Suprapubic skin (tissue), 3 donors: ENCODE data around the gene ERMN.

Experiments used
- CTCF ChIP-seq, 2 donors: fragments of 200-600 bp in 1 of 2; fragments of 450-650 bp in 1 of 2; sonication (generic) in 1 of 2; IDR thresholded peaks; one replicate each; pipeline ENCODE4 v1.5.1; 2016 to 2019; ENCODE audit warnings: antibody characterized with exemption in 2 of 2, mild to moderate bottlenecking in 1 of 2, moderate library complexity in 1 of 2
- EP300 ChIP-seq: sonication (generic); formaldehyde crosslinking; IDR thresholded peaks from one replicate; pipeline ENCODE4 v1.6.1; 2017; ENCODE audit warnings: antibody characterized with exemption
- POLR2A ChIP-seq, 2 donors: fragments of 450-650 bp; IDR thresholded peaks; one replicate each; pipeline ENCODE4 v1.6.1; 2017; ENCODE audit warnings: antibody characterized with exemption in 2 of 2, mild to moderate bottlenecking in 2 of 2, moderate library complexity in 2 of 2

- TF ChIP-seq CTCF (IDR thresholded peaks at IDR 0.05), result no peak
- TF ChIP-seq POLR2A (IDR thresholded peaks at IDR 0.05), result no peak
- TF ChIP-seq EP300, result no peak
Measured at GRCh38 chr2:157307021-157307420, 18.6 kb downstream of the ERMN start.
